Common myeloid progenitor, CD34-positive (primary cell): ENCODE measurements around the gene B3GNT7.

ENCODE experiments used
- CTCF ChIA-PET: fragments of 350-600 bp; sonication (Branson Sonifier 250); formaldehyde crosslinking; loops from one replicate; lab custom pipeline; 2021; ENCODE audit warnings: antibody characterized with exemption; lab: Charles Lee
- POLR2A ChIA-PET: fragments of 350-600 bp; sonication (Branson Sonifier 250); formaldehyde crosslinking; loops from one replicate; lab custom pipeline; 2021; ENCODE audit warnings: antibody characterized with exemption; lab: Charles Lee
- DNase-seq, 3 donors: peaks; one replicate each; pipeline versions ENCODE4 v3.0.0 to v3.0.0-alpha.2; 2013
- H3K27ac ChIP-seq, 2 experiments: 1 replicate in 1 of 2; 2 replicates in 1 of 2; pipeline ENCODE4 v1.7.0; 2013; ENCODE audit warnings: inconsistent platforms in 2 of 2, low read length in 2 of 2, mild to moderate bottlenecking in 2 of 2, low read depth in 1 of 2, moderate library complexity in 1 of 2; ENCODE audit not compliant: severe bottlenecking in 2 of 2, insufficient read depth in 1 of 2, poor library complexity in 1 of 2
- H3K27me3 ChIP-seq, 5 experiments: replicated peaks in 2 of 5; 1 replicate in 3 of 5; 2 replicates in 2 of 5; pipeline versions ENCODE4 v1.6.1 to v1.7.0; 2013; ENCODE audit warnings: low read length in 4 of 5, mild to moderate bottlenecking in 2 of 5, moderate library complexity in 2 of 5, inconsistent platforms in 1 of 5; ENCODE audit not compliant: insufficient read depth in 5 of 5, control insufficient read depth in 4 of 5
- H3K36me3 ChIP-seq, 4 experiments: 1 replicate in 2 of 4; 2 replicates in 2 of 4; pipeline versions ENCODE4 v1.6.1 to v1.7.0; 2013; ENCODE audit warnings: low read length in 3 of 4, control low read depth in 1 of 4, mild to moderate bottlenecking in 1 of 4; ENCODE audit not compliant: control insufficient read depth in 4 of 4, insufficient read depth in 4 of 4
- H3K4me1 ChIP-seq, 4 experiments: 1 replicate in 3 of 4; 2 replicates in 1 of 4; pipeline versions ENCODE4 v1.6.1 to v1.7.1; 2013; ENCODE audit warnings: low read length in 3 of 4, mild to moderate bottlenecking in 3 of 4, control low read depth in 1 of 4, inconsistent platforms in 1 of 4, moderate library complexity in 1 of 4; ENCODE audit not compliant: control insufficient read depth in 4 of 4, insufficient read depth in 4 of 4; ENCODE audit errors: control extremely low read depth in 1 of 4
- H3K4me3 ChIP-seq, 7 experiments: 1 replicate in 4 of 7; 2 replicates in 3 of 7; pipeline versions ENCODE4 v1.5.1 to v1.7.0; 2013; ENCODE audit warnings: mild to moderate bottlenecking in 7 of 7, low read length in 6 of 7, moderate library complexity in 6 of 7, inconsistent platforms in 2 of 7, low read depth in 2 of 7, control low read depth in 1 of 7; ENCODE audit not compliant: insufficient read depth in 4 of 7, control insufficient read depth in 1 of 7; ENCODE audit errors: extremely low read depth in 1 of 7
- H3K9me3 ChIP-seq, 5 experiments: 1 replicate in 4 of 5; 2 replicates in 1 of 5; pipeline versions ENCODE4 v1.6.1 to v1.7.1; 2013; ENCODE audit warnings: low read length in 4 of 5, mild to moderate bottlenecking in 2 of 5, inconsistent platforms in 1 of 5, low read depth in 1 of 5, moderate library complexity in 1 of 5; ENCODE audit not compliant: control insufficient read depth in 4 of 5, insufficient read depth in 2 of 5; ENCODE audit errors: control extremely low read depth in 1 of 5
- WGBS: methylation state at CpG from one replicate; pipeline ENCODE4 v1.1.5; 2013; ENCODE audit not compliant: insufficient coverage; 5-methylcytosine and 5-hydroxymethylcytosine counted together

The B3GNT7 gene

GRCh38 chr2:231396058-231396821 lies 730 bp downstream of the B3GNT7 start:
- no peak overlapping the region for H3K27ac ChIP-seq
- peaks cover 0 to 19% (median 6%) of the 10 kb centered on the region in 5 experiments for H3K27me3 ChIP-seq
- 6% methylated on average over 39 of the region's 41 CpGs for whole genome bisulfite sequencing
- no peaks in the 10 kb centered on the region for H3K9me3 ChIP-seq
- peak overlapping the region; percentile 8 to 66 (median 34) for H3K4me3 ChIP-seq
- POLR2A ChIA-PET, result no interaction called here
- peaks cover 0 to 41% (median 35%) of the 10 kb centered on the region in 4 experiments for H3K4me1 ChIP-seq
- CTCF ChIA-PET, result interaction anchor here (1.1 to 2.1 kb wide), 13 partner anchors 10 to 363 kb away, joined by 3 to 10 read pairs (median 3); no protein-coding TSS in a partner anchor
- DNase-seq, result no peak
- no peaks in the 10 kb centered on the region for H3K36me3 ChIP-seq

GRCh38 chr2:231397011-231397927 lies 1.8 kb downstream of the B3GNT7 start:
- H3K9me3 ChIP-seq, result no peaks in the 10 kb centered on the region
- H3K36me3 ChIP-seq, result no peaks in the 10 kb centered on the region
- ChIA-PET CTCF (interaction anchor here (1.1 to 2.1 kb wide), 13 partner anchors 9 to 364 kb away, joined by 3 to 10 read pairs (median 3); no protein-coding TSS in a partner anchor), POLR2A (interaction anchor here (0.5 kb wide), 1 partner anchor 167 kb away, joined by 3 read pairs; no protein-coding TSS in a partner anchor)
- WGBS, result 96% methylated on average over 20 of the region's 22 CpGs
- peaks cover 0 to 33% (median 27%) of the 10 kb centered on the region in 4 experiments for H3K4me1 ChIP-seq
- no peak for DNase-seq
- H3K4me3 ChIP-seq, result no peak overlapping the region
- H3K27me3 ChIP-seq, result peaks cover 0 to 19% (median 6%) of the 10 kb centered on the region in 5 experiments
- H3K27ac ChIP-seq, result no peak overlapping the region

- H3K36me3 ChIP-seq, result no peaks in the 10 kb centered on the region
- WGBS, result 96% methylated on average over 28 of the region's 28 CpGs
- H3K4me1 ChIP-seq, result peaks cover 0 to 27% (median 23%) of the 10 kb centered on the region in 4 experiments
- H3K27me3 ChIP-seq, result peaks cover 0 to 19% (median 6%) of the 10 kb centered on the region in 5 experiments
- DNase-seq, result no peak
- H3K9me3 ChIP-seq, result no peaks in the 10 kb centered on the region
- CTCF ChIA-PET, result interaction anchor here (1.2 to 2.1 kb wide), 7 partner anchors 9 to 173 kb away, joined by 3 to 10 read pairs (median 4); no protein-coding TSS in a partner anchor
- H3K27ac ChIP-seq, result no peak overlapping the region
- no peak overlapping the region for H3K4me3 ChIP-seq
- POLR2A ChIA-PET, result no interaction called here
Observed at GRCh38 chr2:231397928-231398294, 2.4 kb downstream of the B3GNT7 start.

- no peak for DNase-seq
- CTCF ChIA-PET, result interaction anchor here (0.8 kb wide), 1 partner anchor 14 kb away, joined by 4 read pairs; no protein-coding TSS in a partner anchor
- no peak overlapping the region for H3K4me3 ChIP-seq
- no peaks in the 10 kb centered on the region for H3K9me3 ChIP-seq
- H3K4me1 ChIP-seq, result peaks cover 0 to 20% (median 17%) of the 10 kb centered on the region in 4 experiments
- POLR2A ChIA-PET, result no interaction called here
- H3K27me3 ChIP-seq, result peaks cover 0 to 19% (median 6%) of the 10 kb centered on the region in 5 experiments
- H3K27ac ChIP-seq, result no peak overlapping the region
- WGBS, result 97% methylated on average over 27 of the region's 27 CpGs
- no peaks in the 10 kb centered on the region for H3K36me3 ChIP-seq
Observed at GRCh38 chr2:231398585-231398984, 3.1 kb downstream of the B3GNT7 start.

DNA sequence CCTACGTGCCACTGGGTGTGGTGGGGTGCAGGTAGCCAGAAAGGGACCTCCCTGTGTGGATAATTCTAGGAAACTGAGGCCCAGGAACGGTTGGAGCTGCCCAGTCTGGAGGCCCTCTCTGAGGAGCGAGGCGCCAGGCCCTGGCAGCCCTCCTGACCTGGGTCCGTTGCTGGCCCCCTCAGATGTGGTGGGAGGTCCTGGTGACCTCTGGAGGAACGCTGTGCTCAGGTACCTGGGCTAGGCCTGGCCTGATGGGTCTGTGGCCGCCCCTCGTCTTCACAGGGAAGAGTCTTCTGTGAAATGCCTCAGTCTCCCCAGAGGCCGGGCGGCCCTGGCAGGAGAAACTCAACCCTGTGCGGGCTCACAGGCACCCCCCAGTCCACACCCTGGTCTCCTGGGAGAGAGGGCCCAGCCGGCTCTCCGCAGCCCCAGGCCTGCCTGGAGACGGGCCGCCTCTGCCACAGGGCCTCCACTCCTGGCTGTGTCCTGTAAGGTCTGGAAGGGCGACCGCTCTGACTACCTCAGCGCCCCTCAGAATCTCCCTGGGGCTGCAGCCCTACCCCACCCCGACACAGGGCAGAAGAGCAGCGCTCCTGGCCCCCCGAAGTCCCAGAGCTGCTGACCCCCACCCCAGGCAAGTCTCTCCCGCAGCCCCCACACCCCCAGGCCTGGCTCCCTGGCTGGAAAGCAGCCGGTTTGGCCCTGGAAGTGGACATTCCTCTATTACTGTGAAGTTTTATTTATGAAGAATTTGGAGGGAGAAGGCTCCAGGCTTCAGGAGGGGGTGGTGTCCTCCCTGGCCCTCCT lies 3.7 kb downstream of the B3GNT7 start:
- DNase-seq, result no peak
- ChIA-PET POLR2A (no interaction called here), CTCF (interaction anchor here (0.8 to 17.1 kb wide), 8 partner anchors 13 to 292 kb away, joined by 3 to 234 read pairs (median 6); no protein-coding TSS in a partner anchor)
- Histone ChIP-seq H3K36me3 (no peaks in the 10 kb centered on the region), H3K4me1 (peaks cover 0 to 15% (median 12%) of the 10 kb centered on the region in 4 experiments), H3K27ac (no peak overlapping the region), H3K4me3 (no peak overlapping the region), H3K27me3 (peaks cover 0 to 19% (median 8%) of the 10 kb centered on the region in 5 experiments), H3K9me3 (no peaks in the 10 kb centered on the region)
- 98% methylated on average over 17 of the region's 23 CpGs for WGBS
